Testis (tissue), 3 donors: ENCODE data around the gene WLS. TPM values are rescaled to one million over a fixed set of nuclear protein-coding genes. Genes with fewer than 3 reads are reported as not detected.

Experiments
- DNase-seq: peaks from one replicate; pipeline ENCODE4 v3.0.0-alpha.2; 2019
- H3K27ac ChIP-seq, 2 donors: fragments of 200-600 bp; sonication (generic); one replicate each; pipeline ENCODE4 v1.5.1; 2019
- H3K27me3 ChIP-seq: fragments of 200-600 bp; sonication (generic); one replicate; pipeline ENCODE4 v1.5.1; 2019
- H3K36me3 ChIP-seq: fragments of 200-600 bp; sonication (generic); one replicate; pipeline ENCODE4 v1.5.1; 2017; ENCODE audit warnings: low read depth; ENCODE audit errors: missing control alignments
- H3K4me1 ChIP-seq: fragments of 200-600 bp; sonication (generic); one replicate; pipeline ENCODE4 v1.5.1; 2019
- H3K4me3 ChIP-seq, 2 donors: fragments of 200-600 bp; sonication (generic); one replicate each; pipeline ENCODE4 v1.5.1; 2017 to 2019
- H3K9me3 ChIP-seq: fragments of 200-600 bp; sonication (generic); one replicate; pipeline ENCODE4 v1.5.1; 2017
- POLR2A ChIP-seq: fragments of 450-650 bp; IDR thresholded peaks from one replicate; pipeline ENCODE4 v1.6.1; 2017; ENCODE audit warnings: antibody characterized with exemption, mild to moderate bottlenecking, moderate library complexity
- WGBS, 2 donors: methylation state at CpG; one replicate each; pipeline ENCODE4 v1.1.5; 2018; 5-methylcytosine and 5-hydroxymethylcytosine counted together
- intact Hi-C: fragments of 100-400 bp; cut with DNase I; formaldehyde crosslinking; loops from one replicate; pipeline ENCODE4 v1.15.1; 2023; ENCODE audit warnings: low total_unique reads
- polyA plus RNA-seq: library from polyadenylated mRNA; stranded (reverse); fragments of 350-450 nt; fragmentation: Illumina TruSeq; extraction: RNeasy Lipid Tissue Mini Kit (QIAGEN cat#74804); gene quantifications from one replicate; pipeline ENCODE4 v1.2.3, GENCODE V29; 2014; ENCODE audit warnings: low read depth, low replicate concordance; ENCODE audit not compliant: insufficient read depth
- total RNA-seq, 2 donors: library from RNA; depleted of rRNA; stranded (reverse); fragments of >200 nt; gene quantifications; one replicate each; pipeline ENCODE4 v1.2.3, GENCODE V29; 2016
- TF ChIP-seq, protein P1 (sequence below), 3 experiments: fragments of 450-650 bp in 2 of 3; fragments of 200-600 bp in 1 of 3; sonication (generic) in 1 of 3; IDR thresholded peaks; one replicate each; pipeline ENCODE4 v1.5.1; 2016 to 2019; ENCODE audit warnings: antibody characterized with exemption in 3 of 3, mild to moderate bottlenecking in 2 of 3, moderate library complexity in 1 of 3

WLS gene
- total and polyA plus RNA-seq, 3 donors from 2014 or later, result 32.6 to 93.7 (median 75.5) TPM

- 54 to 66% methylated on average over 2 of the region's 2 CpGs for WGBS, 2 donors
Observed at GRCh38 chr1:68198752-68199151, 33.6 kb downstream of the WLS start.

DNA sequence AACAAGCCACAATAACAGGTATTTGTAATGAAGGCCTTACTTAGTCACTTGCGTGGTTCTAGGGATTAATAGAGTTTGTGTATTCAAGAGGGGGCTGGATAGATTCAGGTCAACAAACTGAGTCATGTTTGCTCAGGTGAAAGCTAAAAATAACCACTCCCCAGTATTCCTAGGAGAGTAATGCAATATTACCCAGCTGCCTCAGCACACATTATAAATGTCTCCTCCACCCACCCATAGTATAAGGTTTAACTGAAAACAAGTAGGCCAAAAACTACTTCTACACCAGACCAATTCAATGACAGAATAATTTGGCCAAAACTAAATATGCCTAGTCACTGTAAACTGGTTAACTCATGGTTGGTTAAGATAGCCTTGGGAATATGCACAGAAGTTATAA, 34.4 kb downstream of the WLS start:
- 90 to 91% methylated on average over 1 of the region's 1 CpG for WGBS, 2 donors
- no peak overlapping the region for H3K27ac ChIP-seq
- H3K4me3 ChIP-seq, result no peak overlapping the region
- H3K4me1 ChIP-seq, result no peaks in the 10 kb centered on the region
- intact Hi-C loops, result no loop called here
- no peak for TF ChIP-seq POLR2A
- no peaks in the 10 kb centered on the region for H3K9me3 ChIP-seq
- H3K27me3 ChIP-seq, result no peaks in the 10 kb centered on the region
- DNase-seq, result no peak
- no peaks in the 10 kb centered on the region for H3K36me3 ChIP-seq

More at GRCh38 chr1:68198752-68199151, 33.6 kb downstream of the WLS start:
- TF ChIP-seq, protein P1, sequence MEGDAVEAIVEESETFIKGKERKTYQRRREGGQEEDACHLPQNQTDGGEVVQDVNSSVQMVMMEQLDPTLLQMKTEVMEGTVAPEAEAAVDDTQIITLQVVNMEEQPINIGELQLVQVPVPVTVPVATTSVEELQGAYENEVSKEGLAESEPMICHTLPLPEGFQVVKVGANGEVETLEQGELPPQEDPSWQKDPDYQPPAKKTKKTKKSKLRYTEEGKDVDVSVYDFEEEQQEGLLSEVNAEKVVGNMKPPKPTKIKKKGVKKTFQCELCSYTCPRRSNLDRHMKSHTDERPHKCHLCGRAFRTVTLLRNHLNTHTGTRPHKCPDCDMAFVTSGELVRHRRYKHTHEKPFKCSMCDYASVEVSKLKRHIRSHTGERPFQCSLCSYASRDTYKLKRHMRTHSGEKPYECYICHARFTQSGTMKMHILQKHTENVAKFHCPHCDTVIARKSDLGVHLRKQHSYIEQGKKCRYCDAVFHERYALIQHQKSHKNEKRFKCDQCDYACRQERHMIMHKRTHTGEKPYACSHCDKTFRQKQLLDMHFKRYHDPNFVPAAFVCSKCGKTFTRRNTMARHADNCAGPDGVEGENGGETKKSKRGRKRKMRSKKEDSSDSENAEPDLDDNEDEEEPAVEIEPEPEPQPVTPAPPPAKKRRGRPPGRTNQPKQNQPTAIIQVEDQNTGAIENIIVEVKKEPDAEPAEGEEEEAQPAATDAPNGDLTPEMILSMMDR (IDR thresholded peaks at IDR 0.05), result no peak
- TF ChIP-seq POLR2A, result no peak
- H3K27ac ChIP-seq, result no peak overlapping the region
- H3K9me3 ChIP-seq, result no peaks in the 10 kb centered on the region
- no peaks in the 10 kb centered on the region for H3K36me3 ChIP-seq
- DNase-seq, result no peak
- no peaks in the 10 kb centered on the region for H3K27me3 ChIP-seq
- no peak overlapping the region for H3K4me3 ChIP-seq
- intact Hi-C loops, result no loop called here
- no peaks in the 10 kb centered on the region for H3K4me1 ChIP-seq

DNA sequence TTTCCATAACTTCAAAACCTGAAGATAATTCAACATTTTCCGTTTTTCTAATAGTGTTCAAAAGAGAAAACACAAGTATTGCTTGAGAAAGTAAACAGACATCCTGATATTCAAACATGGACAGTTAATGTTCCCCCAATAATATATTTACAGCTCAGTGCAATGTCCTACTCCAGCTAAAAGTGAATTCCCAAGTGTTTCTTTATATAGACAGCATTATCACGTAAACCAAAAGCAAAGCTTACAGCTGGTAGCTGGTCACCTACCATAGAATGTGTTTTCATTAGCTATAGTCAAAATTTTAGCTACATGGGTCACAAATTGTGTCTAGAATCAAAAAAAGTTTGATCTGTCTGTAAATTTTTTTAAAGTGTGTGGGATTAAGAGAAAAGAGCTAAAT, 34.9 kb downstream of the WLS start:
- no peak overlapping the region for H3K27ac ChIP-seq
- H3K4me1 ChIP-seq, result no peaks in the 10 kb centered on the region
- H3K27me3 ChIP-seq, result no peaks in the 10 kb centered on the region
- intact Hi-C loops, result no loop called here
- H3K4me3 ChIP-seq, result no peak overlapping the region
- TF ChIP-seq, protein P1 (IDR thresholded peaks at IDR 0.05), result no peak
- TF ChIP-seq POLR2A, result no peak
- no peak for DNase-seq
- H3K9me3 ChIP-seq, result no peaks in the 10 kb centered on the region
- no peaks in the 10 kb centered on the region for H3K36me3 ChIP-seq
- WGBS, 2 donors, result 78 to 87% methylated on average over 2 of the region's 2 CpGs

- H3K27ac ChIP-seq, result no peak overlapping the region
- no peaks in the 10 kb centered on the region for H3K36me3 ChIP-seq
- no peaks in the 10 kb centered on the region for H3K9me3 ChIP-seq
- no peaks in the 10 kb centered on the region for H3K27me3 ChIP-seq
- no peak for DNase-seq
- intact Hi-C loops, result no loop called here
- TF ChIP-seq, protein P1 (IDR thresholded peaks at IDR 0.05), result no peak
- TF ChIP-seq POLR2A, result no peak
- no peaks in the 10 kb centered on the region for H3K4me1 ChIP-seq
- H3K4me3 ChIP-seq, result no peak overlapping the region
- 66 to 77% methylated on average over 3 of the region's 3 CpGs for WGBS, 2 donors
Observed at GRCh38 chr1:68196676-68197075, 35.6 kb downstream of the WLS start.

GRCh38 chr1:68191717-68192116, 40.6 kb downstream of the WLS start:
- 90 to 92% methylated on average over 2 of the region's 2 CpGs for WGBS, 2 donors
- Histone ChIP-seq H3K27ac (no peak overlapping the region), H3K36me3 (no peaks in the 10 kb centered on the region), H3K4me3 (no peak overlapping the region), H3K4me1 (no peaks in the 10 kb centered on the region), H3K27me3 (no peaks in the 10 kb centered on the region), H3K9me3 (no peaks in the 10 kb centered on the region)
- intact Hi-C loops, result no loop called here
- no peak for TF ChIP-seq POLR2A
- TF ChIP-seq, protein P1 (IDR thresholded peaks at IDR 0.05), result no peak
- no peak for DNase-seq
